ENCODE measurements around the gene FARP1.

GRCh38 chr13:98187155-98187964, 44.5 kb downstream of the FARP1 start:
- TF ChIP-seq CTCF (tag by site-specific recombination; IDR thresholded peaks at IDR 0.05) (no peak), ZIC2 (tag by site-specific recombination; IDR thresholded peaks at IDR 0.05) (no peak), ZBTB8A (tag by site-specific recombination; IDR thresholded peaks at IDR 0.05) (no peak), KLF10 (tag by site-specific recombination; IDR thresholded peaks at IDR 0.05) (no peak), TRIM28 (IDR thresholded peaks at IDR 0.05; ENCODE audit: borderline replicate concordance, low read length) (no peak), ZNF341 (tag by site-specific recombination; IDR thresholded peaks at IDR 0.05; ENCODE audit: low read depth) (no peak), ZFP37 (tag by site-specific recombination; IDR thresholded peaks at IDR 0.05) (no peak), ZNF133 (tag by site-specific recombination; IDR thresholded peaks at IDR 0.05) (no peak), ZNF302 (tag by site-specific recombination; IDR thresholded peaks at IDR 0.05; ENCODE audit: low read depth) (no peak), REST (tag by site-specific recombination; IDR thresholded peaks at IDR 0.05) (no peak)
